GF-D8 (cell line): ENCODE data around the gene CDO1.

Experiments
- DNase-seq: peaks from one replicate; lab custom pipeline; 2025; lab: John Stamatoyannopoulos, UW

The CDO1 gene

GRCh38 chr5:115785381-115786065, 30.9 kb downstream of the CDO1 start:
- DNase-seq = no peak

GRCh38 chr5:115778417-115778816, 38.0 kb downstream of the CDO1 start:
- no peak for DNase-seq

GRCh38 chr5:115776989-115777388, 39.5 kb downstream of the CDO1 start:
- DNase-seq = no peak

GRCh38 chr5:115775999-115776398, 40.5 kb downstream of the CDO1 start:
- DNase-seq = no peak

GRCh38 chr5:115774684-115775083, 41.8 kb downstream of the CDO1 start:
- no peak for DNase-seq

- DNase-seq = no peak
Observed at GRCh38 chr5:115772731-115773475, 43.6 kb downstream of the CDO1 start.

GRCh38 chr5:115770466-115770865, 46.0 kb downstream of the CDO1 start:
- DNase-seq = no peak

GRCh38 chr5:115767424-115767823, 49.0 kb downstream of the CDO1 start:
- DNase-seq = no peak

GRCh38 chr5:115766608-115767007, 49.9 kb downstream of the CDO1 start:
- DNase-seq = no peak

- no peak for DNase-seq
Observed at GRCh38 chr5:115758356-115758755, 58.1 kb downstream of the CDO1 start.

- no peak for DNase-seq
Observed at GRCh38 chr5:115755675-115756074, 60.8 kb downstream of the CDO1 start.
